WERI-Rb-1 (cell line): ENCODE results near the gene KCNMA1.
A peak's percentile ranks its signal among the peaks of the same experiment; 100 is the strongest.

Source experiments
- DNase-seq: peaks from one replicate; pipeline ENCODE4 v3.0.0-alpha.2; 2020
- H3K27ac ChIP-seq: fragments of 250-450 bp; sonication (Bioruptor Pico); 2 replicates; pipeline ENCODE4 v1.5.1; 2020; ENCODE audit warnings: mild to moderate bottlenecking, moderate library complexity
- H3K27me3 ChIP-seq: fragments of 250-450 bp; sonication (Bioruptor Pico); 2 replicates; pipeline ENCODE4 v1.5.1; 2021; ENCODE audit warnings: mild to moderate bottlenecking, low read depth, moderate library complexity; ENCODE audit not compliant: insufficient read depth, severe bottlenecking
- H3K36me3 ChIP-seq: fragments of 250-450 bp; sonication (Bioruptor Pico); 2 replicates; pipeline ENCODE4 v1.5.1; 2020; ENCODE audit warnings: mild to moderate bottlenecking, moderate library complexity
- H3K4me3 ChIP-seq: 2 replicates; pipeline ENCODE4 v1.5.1; 2011; ENCODE audit warnings: low read depth, mild to moderate bottlenecking, control low read depth, low read length
- H3K9me3 ChIP-seq: fragments of 250-450 bp; sonication (Bioruptor Pico); 2 replicates; pipeline ENCODE4 v1.5.1; 2021; ENCODE audit warnings: mild to moderate bottlenecking, moderate library complexity; ENCODE audit not compliant: severe bottlenecking
- CTCF ChIP-seq: IDR thresholded peaks from 2 replicates; pipeline ENCODE4 v1.5.1; 2011; ENCODE audit warnings: low read depth, mild to moderate bottlenecking, control low read depth, inconsistent platforms, low read length

Gene KCNMA1

GRCh38 chr10:77506517-77507200, 130.9 kb downstream of the KCNMA1 start:
- no peak for DNase-seq
- no peak for TF ChIP-seq CTCF
- Histone ChIP-seq H3K27ac (no peak overlapping the region), H3K9me3 (no peaks in the 10 kb centered on the region), H3K27me3 (no peaks in the 10 kb centered on the region), H3K36me3 (no peaks in the 10 kb centered on the region), H3K4me3 (no peak overlapping the region)

DNA sequence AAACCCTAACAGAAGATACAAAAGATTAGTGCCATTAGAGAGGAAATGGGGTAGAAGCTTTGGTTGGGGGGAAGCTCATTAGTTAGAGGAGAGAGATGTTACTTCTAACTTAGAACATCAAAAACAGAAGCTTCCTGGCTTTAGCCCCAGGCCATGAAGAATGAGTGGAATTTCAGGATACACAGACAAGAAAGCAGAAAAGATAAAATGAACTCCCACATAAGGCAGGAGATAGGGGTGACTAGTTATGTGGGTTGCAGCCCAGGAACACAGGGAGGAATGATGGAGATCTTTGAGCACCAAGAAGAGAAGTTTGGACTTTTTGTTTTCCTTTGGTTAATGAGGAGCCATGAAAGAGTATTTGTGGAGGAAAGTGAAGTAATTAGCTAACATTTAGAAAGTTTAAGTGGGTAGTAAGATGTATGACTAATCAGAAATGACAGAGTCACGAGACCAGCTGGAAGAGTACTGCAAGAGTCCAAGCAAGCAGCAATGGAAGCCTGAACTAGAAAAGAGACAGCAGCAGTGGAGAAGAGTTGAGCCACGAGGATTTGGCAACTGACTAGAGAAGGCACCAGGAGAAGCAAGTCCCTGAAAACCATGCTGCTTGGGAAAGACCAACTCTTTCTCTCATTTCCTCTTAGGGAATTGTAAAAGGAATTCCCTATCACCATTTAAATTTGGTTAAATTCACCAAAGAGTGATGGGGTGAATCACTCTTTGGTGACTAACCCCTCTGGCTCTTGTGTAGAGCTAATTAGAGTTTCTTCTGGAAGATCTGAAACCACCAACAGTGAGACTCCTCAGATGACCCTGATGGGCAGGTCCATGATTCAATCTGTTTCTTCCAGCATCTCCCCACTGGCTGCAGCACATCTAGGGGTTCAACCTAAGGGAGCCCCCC, 131.9 kb downstream of the KCNMA1 start:
- no peaks in the 10 kb centered on the region for H3K36me3 ChIP-seq
- no peaks in the 10 kb centered on the region for H3K9me3 ChIP-seq
- H3K27me3 ChIP-seq: no peaks in the 10 kb centered on the region
- TF ChIP-seq CTCF: no peak
- H3K4me3 ChIP-seq: no peak overlapping the region
- no peak for DNase-seq
- H3K27ac ChIP-seq: no peak overlapping the region

- no peaks in the 10 kb centered on the region for H3K27me3 ChIP-seq
- no peaks in the 10 kb centered on the region for H3K36me3 ChIP-seq
- peak; percentile 85 for DNase-seq
- peak; percentile 34; the same call in 1 of the 2 replicates for TF ChIP-seq CTCF
- H3K9me3 ChIP-seq: no peaks in the 10 kb centered on the region
- H3K4me3 ChIP-seq: no peak overlapping the region
- no peak overlapping the region for H3K27ac ChIP-seq
Measured at GRCh38 chr10:77504873-77505257, 132.7 kb downstream of the KCNMA1 start.

GRCh38 chr10:77504196-77504872, 133.3 kb downstream of the KCNMA1 start:
- H3K36me3 ChIP-seq: no peaks in the 10 kb centered on the region
- H3K27me3 ChIP-seq: no peaks in the 10 kb centered on the region
- H3K4me3 ChIP-seq: no peak overlapping the region
- H3K9me3 ChIP-seq: no peaks in the 10 kb centered on the region
- DNase-seq: no peak
- no peak overlapping the region for H3K27ac ChIP-seq
- TF ChIP-seq CTCF: no peak

DNA sequence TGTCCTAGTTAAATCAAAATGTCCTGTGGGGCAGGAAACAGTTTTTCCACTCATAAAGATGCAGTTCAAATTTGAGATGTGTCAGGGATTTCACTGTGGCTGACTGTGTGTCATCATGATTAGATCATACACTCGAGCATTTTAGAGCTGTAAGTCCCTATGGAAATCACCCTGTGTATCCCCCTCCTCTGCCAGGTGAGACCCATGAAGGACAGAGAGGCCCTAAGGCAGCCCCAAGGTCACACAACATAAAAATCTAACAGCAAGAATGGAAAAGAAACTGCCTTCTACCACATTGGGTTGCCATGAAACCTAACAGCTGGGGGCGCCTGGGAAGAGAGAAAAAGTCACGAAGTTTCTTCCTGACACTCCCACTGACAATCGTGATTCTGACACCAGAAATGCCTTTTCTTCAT, 135.8 kb downstream of the KCNMA1 start:
- no peak overlapping the region for H3K4me3 ChIP-seq
- no peak for TF ChIP-seq CTCF
- H3K9me3 ChIP-seq: no peaks in the 10 kb centered on the region
- H3K27me3 ChIP-seq: no peaks in the 10 kb centered on the region
- no peaks in the 10 kb centered on the region for H3K36me3 ChIP-seq
- no peak for DNase-seq
- no peak overlapping the region for H3K27ac ChIP-seq
